ENCODE results near the gene SIDT1. TPM values are rescaled to one million over a fixed set of nuclear protein-coding genes. Genes with fewer than 3 reads are reported as not detected.
A peak's percentile ranks its signal among the peaks of the same experiment; 100 is the strongest.

Gene SIDT1
- total and polyA plus RNA-seq, 11 donors: 0.28 to 2.6 (median 0.95) TPM

GRCh38 chr3:113602836-113603235, 70.5 kb downstream of the SIDT1 start:
- no peak overlapping the region for H3K27ac ChIP-seq
- ATAC-seq: no peak
- H3K27me3 ChIP-seq: no peaks in the 10 kb centered on the region
- peaks cover 0 to 3% (median 0%) of the 10 kb centered on the region in 12 donors for H3K4me1 ChIP-seq
- H3K36me3 ChIP-seq: no peaks in the 10 kb centered on the region
- DNase-seq: no peak
- no peak for TF ChIP-seq POLR2A (IDR thresholded peaks at IDR 0.05)
- no peak for TF ChIP-seq CTCF (IDR thresholded peaks at IDR 0.05)
- no peaks in the 10 kb centered on the region for H3K9me3 ChIP-seq
- no peak overlapping the region for H3K4me3 ChIP-seq
- intact Hi-C loops (cut with DNase I): no loop called here
- WGBS, 4 donors: 88 to 93% (median 91%) methylated on average over 11 of the region's 11 CpGs

GRCh38 chr3:113606539-113607218, 74.3 kb downstream of the SIDT1 start:
- H3K36me3 ChIP-seq: no peaks in the 10 kb centered on the region
- H3K27me3 ChIP-seq: no peaks in the 10 kb centered on the region
- WGBS, 4 donors: 46 to 57% (median 56%) methylated on average over 8 of the region's 8 CpGs
- intact Hi-C loops (cut with DNase I): no loop called here
- H3K27ac ChIP-seq: no peak overlapping the region
- no peaks in the 10 kb centered on the region for H3K4me1 ChIP-seq
- TF ChIP-seq POLR2A (IDR thresholded peaks at IDR 0.05) (no peak), CTCF (IDR thresholded peaks at IDR 0.05) (no peak)
- no peaks in the 10 kb centered on the region for H3K9me3 ChIP-seq
- ATAC-seq (no peak), DNase-seq (no peak)
- H3K4me3 ChIP-seq: no peak overlapping the region

GRCh38 chr3:113607219-113607596, 74.9 kb downstream of the SIDT1 start:
- H3K4me3 ChIP-seq: no peak overlapping the region
- H3K27ac ChIP-seq: no peak overlapping the region
- H3K9me3 ChIP-seq: no peaks in the 10 kb centered on the region
- intact Hi-C loops (cut with DNase I): no loop called here
- H3K27me3 ChIP-seq: no peaks in the 10 kb centered on the region
- no peak for TF ChIP-seq CTCF (IDR thresholded peaks at IDR 0.05)
- TF ChIP-seq POLR2A (IDR thresholded peaks at IDR 0.05): no peak
- DNase-seq: no peak
- H3K36me3 ChIP-seq: no peaks in the 10 kb centered on the region
- H3K4me1 ChIP-seq: no peaks in the 10 kb centered on the region
- WGBS, 4 donors: 72 to 77% (median 73%) methylated on average over 5 of the region's 5 CpGs
- no peak for ATAC-seq

- peak in 1 of 5 donors; percentile 18 for DNase-seq
Observed at GRCh38 chr3:113614402-113614801, 82.0 kb downstream of the SIDT1 start.

More at GRCh38 chr3:113614402-113614801, 82.0 kb downstream of the SIDT1 start:
- Histone ChIP-seq H3K9me3 (no peaks in the 10 kb centered on the region), H3K27me3 (no peaks in the 10 kb centered on the region), H3K4me3 (peak overlapping the region in 1 of 12 donors; percentile 2), H3K27ac (peak overlapping the region in 9 of 12 donors; percentile 3 to 77 (median 57)), H3K4me1 (peaks cover 0 to 24% (median 14%) of the 10 kb centered on the region in 12 donors), H3K36me3 (no peaks in the 10 kb centered on the region)
- TF ChIP-seq CTCF (IDR thresholded peaks at IDR 0.05) (no peak), POLR2A (IDR thresholded peaks at IDR 0.05) (no peak)
- intact Hi-C loops (cut with DNase I): loop anchor here in 1 of 10 donors (10.0 kb wide), 1 partner anchor 100 kb away; the partner anchor contains the start of gene SPICE1
- peak in 3 of 4 donors; percentile 73 to 82 (median 79) for ATAC-seq
- WGBS, 4 donors: 15 to 29% (median 25%) methylated on average over 5 of the region's 5 CpGs

Data from heart left ventricle (tissue), 16 donors.